HuH-7 (cell line): ENCODE measurements around the gene IRF2BPL.

Source experiments
- DNase-seq: peaks from one replicate; pipeline ENCODE4 v3.0.0; 2011; ENCODE audit warnings: low spot score

Gene IRF2BPL

DNA sequence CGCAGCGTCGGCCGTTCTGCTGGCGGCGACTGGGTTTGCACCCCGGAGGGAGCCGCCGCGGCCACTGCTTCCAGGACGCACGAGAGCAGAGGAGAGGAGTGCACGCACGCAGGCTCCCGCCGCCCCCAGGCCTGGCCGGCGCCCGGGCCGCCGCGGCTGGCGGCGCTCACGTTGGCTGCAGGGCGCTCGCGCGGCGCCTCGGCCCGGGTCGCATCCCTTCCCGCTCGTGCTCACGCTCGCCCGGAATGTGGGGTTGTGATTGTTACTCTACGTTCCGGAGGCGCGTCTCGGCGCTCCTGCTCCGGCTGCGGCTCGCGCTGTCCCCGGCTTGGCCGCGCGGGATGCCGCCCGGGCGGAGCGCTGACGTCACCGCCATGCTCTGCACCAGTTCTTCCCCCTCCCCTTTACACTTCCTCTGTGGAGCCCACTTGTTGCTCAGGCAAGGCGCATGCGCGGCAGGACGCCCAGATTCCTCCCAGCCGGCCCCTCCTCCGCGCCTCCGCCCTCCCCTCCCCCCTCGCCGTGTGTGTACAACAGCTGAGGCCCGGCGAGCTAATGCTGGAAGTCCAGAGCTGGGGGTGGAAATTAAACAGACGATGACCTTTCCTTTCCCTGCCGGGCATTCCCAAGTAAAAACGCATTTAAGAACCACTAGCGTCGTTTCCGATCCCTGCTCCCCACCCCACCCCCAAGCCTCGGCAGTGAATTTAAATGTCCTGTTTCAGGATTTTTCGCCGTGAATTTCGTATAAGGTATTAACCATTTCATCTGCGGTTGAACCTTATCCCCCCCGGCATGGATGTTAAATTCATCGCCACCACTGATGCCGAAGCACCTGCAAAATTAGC, at the start of gene IRF2BPL:
TSS of gene IRF2BPL (minus strand) at position 325 of the 848 bp plus-strand sequence. CDS start 916 bp downstream, outside the sequence.
- DNase-seq, result peak; percentile 97

- DNase-seq, result no peak
These were observed 48.5 kb upstream of the IRF2BPL start for GRCh38 chr14:77077040-77077439.

DNA sequence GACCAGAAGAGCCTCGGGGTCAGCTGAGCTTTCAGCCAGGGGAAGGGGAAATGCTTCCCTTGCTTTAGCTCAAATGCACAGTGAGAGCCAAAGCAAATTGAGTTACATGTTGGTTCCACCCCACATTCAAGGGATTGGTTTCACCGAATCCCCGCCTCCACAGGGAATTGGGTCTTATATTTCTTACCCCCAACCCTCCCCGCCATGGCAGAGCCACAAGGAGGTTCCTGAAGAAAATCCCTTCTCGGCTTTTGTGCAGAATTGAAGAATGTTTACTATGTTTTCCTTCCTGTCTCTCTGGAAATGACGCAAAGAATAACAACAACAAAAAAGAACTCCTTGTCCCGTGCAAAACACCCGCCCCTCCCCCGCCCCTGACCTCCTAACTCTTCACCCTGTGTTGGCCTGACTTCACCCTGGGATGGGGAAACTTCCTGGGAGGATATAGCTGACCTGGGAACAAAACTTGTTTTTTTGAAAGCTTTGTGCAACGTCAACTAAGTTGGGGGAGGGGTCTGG, 47.7 kb upstream of the IRF2BPL start:
- DNase-seq, result no peak

- DNase-seq, result no peak
These were observed 46.5 kb upstream of the IRF2BPL start for GRCh38 chr14:77074969-77075368.

- DNase-seq, result no peak
These were observed 43.5 kb upstream of the IRF2BPL start for GRCh38 chr14:77071938-77072388.

DNA sequence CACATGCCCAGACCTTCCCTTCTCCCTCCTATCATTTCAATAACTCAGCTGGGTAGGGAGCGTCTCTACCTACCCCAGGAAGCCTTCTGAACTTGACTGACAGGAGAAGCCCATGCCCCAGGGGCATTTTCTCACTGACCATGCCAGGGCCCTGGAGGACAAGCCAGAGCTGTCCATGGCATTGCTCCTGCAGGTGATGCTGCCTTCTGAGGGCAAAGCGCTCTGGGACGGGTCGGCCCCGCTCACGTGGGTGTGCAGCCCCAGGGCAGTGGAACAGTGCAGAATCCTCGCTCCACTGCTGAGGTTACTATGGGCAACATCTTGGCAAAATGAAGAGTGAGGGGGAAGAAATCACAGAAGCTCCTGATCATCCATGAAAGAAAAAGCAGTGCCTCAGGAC, 41.0 kb upstream of the IRF2BPL start:
- no peak for DNase-seq

GRCh38 chr14:77068517-77069200, 40.2 kb upstream of the IRF2BPL start:
- no peak for DNase-seq

DNA sequence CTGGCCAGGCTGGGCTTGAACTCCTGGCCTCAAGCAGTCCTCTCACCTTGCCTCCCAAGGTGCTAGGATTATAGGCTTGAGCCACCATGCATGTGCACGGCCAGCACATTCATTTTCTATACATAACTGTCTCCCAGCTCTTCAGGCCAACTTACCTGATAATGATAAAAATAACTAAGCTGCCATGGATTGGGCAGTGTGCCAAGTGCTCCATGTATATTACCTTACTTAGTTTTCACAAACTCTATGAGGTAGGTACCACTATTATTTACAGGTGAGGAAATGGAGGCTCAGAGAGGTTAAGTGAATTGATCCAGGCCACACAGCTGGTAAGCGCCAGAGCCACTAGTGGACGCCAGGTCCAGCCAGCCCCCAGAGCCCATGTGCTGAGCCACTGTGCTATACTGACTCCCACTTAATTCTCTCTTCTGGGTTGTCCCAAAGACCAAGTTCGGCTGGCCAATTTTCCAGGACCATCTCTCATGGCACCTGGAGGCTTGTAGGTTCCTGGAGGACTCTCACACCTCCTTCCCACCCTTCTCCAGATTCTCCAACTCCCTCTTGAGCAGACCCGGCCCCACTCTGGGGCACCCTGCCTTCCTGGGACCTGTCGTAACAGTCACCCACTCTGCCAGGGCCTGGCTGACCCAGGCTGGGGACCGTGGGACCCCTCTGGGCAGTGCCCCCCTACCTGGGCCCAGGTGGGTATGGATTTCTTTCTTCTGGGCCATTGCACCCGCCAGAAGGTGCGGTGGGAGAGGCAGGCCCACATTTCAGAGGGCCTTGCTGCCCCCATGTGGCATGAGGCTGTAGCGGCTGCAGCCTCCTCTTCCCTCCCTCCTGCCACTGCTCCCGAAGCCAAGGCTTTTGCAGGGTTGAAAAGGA, 39.4 kb upstream of the IRF2BPL start:
- DNase-seq, result peak; percentile 60

GRCh38 chr14:77066578-77067172, 38.2 kb upstream of the IRF2BPL start:
- no peak for DNase-seq

DNA sequence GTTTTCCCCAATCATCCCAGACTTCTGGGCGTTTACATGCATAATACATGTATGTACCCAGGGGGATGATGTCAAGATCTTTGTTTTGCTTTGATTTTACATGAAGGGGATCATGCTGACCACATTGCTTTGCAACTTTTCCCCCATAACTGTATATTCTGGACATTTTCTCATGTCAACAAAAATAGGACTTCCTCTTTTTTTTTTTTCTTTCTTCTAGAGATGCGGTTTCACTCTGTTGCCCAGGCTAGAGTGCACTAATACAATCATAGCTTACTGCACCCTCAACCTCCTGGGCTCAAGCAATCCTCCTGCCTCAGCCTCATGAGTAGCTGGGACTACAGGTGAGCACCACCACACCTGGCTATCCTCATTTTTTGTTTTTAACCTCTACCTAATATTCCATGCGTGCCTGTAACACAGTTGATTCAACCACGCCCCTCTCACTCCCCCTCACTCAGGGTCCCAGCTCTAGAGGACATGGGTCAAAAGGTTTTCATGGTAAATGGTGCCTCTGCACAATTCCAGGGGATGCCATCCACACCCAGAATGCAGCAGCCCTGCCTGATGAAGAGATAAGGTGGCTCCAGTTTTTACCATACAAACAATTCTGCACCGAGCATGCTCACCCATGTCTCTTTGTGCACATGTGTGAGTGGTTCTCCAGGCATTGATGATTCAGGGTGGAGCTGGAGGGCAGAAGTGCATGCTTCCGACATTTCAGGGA, 37.5 kb upstream of the IRF2BPL start:
- no peak for DNase-seq

- no peak for DNase-seq
These were observed 36.1 kb upstream of the IRF2BPL start for GRCh38 chr14:77064521-77065178.

DNA sequence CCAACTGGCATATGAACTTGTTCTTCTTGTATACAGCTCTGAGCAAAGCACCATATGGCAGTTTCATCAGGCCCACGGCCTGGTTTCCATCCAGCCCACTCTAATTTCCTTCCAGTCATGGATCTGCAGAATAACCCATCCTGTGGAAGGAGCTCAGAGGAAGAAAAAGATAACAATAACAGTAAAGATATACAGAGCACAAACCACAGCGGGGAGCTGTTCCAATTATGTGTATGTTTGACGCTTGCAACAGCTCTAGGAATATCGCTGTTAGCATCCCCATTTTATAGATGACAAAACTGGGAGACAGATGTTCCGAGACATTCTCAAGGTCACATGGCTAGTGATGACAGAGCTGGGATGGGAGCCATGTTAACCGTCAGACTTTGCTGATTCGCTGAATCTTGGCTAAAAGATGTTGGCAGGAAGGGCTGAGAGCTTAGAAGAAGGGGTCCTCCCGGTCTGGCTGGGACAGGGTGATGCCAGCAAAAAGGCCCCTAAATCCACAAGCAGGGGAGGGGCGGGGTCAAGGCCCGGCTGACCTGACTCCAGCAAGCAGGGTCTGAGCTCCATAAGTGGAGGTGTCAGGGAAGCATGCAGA, 35.2 kb upstream of the IRF2BPL start:
- DNase-seq, result no peak

GRCh38 chr14:77062261-77062660, 33.8 kb upstream of the IRF2BPL start:
- no peak for DNase-seq

- no peak for DNase-seq
These were observed 33.2 kb upstream of the IRF2BPL start for GRCh38 chr14:77061630-77062257.

DNA sequence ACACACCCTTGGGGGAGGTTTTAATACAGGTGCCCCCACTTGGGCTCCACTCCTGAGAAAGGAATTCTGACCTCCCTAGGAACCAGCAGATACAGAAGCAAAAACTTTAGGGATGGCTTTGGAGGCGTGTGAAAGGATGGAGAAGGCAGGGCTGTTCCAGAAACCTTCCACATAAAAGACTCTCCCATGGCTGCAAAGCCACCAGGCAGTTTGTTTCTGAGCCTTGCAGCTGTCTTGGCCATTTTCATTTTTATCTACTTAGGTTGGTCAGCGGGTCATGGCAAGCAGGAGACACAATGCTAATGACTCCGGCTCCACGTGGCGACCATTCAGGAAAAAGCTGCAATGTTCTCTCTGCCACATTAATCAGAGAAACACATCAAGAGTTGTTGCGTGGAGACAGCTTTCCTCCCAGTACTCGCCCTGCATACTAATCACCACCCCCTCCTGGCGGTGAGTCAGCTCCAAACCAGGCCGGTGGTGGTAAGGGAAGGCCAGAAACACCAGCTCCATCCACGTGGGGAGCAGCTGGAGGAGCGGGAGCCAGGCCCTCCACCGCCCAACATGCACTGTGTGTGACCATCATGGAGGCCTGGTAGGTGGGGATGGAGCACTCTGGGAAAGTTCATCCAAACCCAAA, 30.9 kb upstream of the IRF2BPL start:
- DNase-seq, result no peak

- DNase-seq, result no peak
These were observed 30.3 kb upstream of the IRF2BPL start for GRCh38 chr14:77058785-77059184.

DNA sequence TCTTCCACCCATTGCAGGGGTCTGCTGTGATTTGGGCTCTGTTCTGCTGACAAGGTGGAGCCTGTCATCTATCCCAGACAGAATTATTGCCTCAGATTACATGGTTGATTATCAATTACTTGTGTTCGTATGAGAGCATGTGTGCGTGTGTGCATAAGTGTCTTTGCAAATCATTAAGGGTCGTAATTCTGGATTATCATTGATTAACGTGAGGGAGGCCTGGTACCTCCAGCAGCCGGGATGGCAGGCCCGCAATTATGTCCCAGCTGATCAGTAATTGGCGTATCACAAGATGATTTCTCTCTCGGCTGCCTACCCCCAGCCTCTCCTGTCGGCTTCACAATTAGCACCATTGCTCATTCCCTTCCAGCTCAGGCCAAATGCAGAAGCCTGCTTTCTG, 29.6 kb upstream of the IRF2BPL start:
- no peak for DNase-seq

DNA sequence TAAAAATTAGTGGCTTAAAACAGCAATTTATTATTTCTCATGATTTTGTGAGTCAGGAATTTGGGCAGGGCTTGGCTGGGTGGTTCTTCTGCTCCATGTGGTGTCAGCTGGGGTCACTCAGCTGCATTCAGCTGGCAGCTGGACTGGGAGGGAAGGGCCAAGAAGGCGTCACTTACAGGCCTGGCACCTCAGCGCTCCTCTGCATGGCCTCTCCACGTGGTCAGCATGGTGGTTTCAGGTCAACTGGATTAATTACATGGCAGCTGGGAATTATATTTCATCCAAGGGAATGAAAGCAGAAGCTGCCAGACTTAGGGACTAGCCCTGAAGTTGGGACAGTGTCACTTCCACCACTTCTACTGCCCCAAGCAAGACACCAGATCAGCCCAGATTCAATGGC, 27.5 kb upstream of the IRF2BPL start:
- no peak for DNase-seq

GRCh38 chr14:77055306-77055705, 26.8 kb upstream of the IRF2BPL start:
- no peak for DNase-seq
